Stimulated activated effector memory CD8-positive, alpha-beta T cell treated with anti-CD3 and anti-CD28 coated beads, Interleukin-12 subunit alpha, Interleukin-12 subunit beta, amount 100 ng/mL, for 72 hours (primary cell): ENCODE measurements around the gene CMPK2.
"Not testable (repeated sequence)": the region's sequence is repeated elsewhere in the genome, so short reads cannot be mapped to it uniquely, and the experiment has no call there.

ENCODE experiments used
- ATAC-seq: fragments of 150-1000 bp; cut with Tn5 transposase; 2 replicates; pipeline ENCODE4 v1.10.0; 2021
- DNase-seq, 2 donors: peaks; one replicate each; pipeline ENCODE4 v3.0.0; 2021 to 2022; ENCODE audit warnings: low spot score in 2 of 2
- H3K27ac Mint-ChIP-seq: one replicate; pipeline ENCODE4 v1.8.0; 2022; ENCODE audit warnings: mild to moderate bottlenecking, mixed read lengths
- H3K36me3 Mint-ChIP-seq: one replicate; pipeline ENCODE4 v1.8.0; 2022; ENCODE audit warnings: mild to moderate bottlenecking, mixed read lengths
- H3K4me1 Mint-ChIP-seq: one replicate; pipeline ENCODE4 v1.8.0; 2022; ENCODE audit warnings: mixed read lengths
- H3K4me3 Mint-ChIP-seq: one replicate; pipeline ENCODE4 v1.8.0; 2022; ENCODE audit warnings: mild to moderate bottlenecking, mixed read lengths
- H3K9me3 Mint-ChIP-seq: one replicate; pipeline ENCODE4 v1.8.0; 2022; ENCODE audit warnings: mixed read lengths

CMPK2 gene

GRCh38 chr2:6865346-6866274 lies at the start of gene CMPK2:
Gene CMPK2, minus strand, starts transcription at chr2:6865907. Its CDS starts 211 bp downstream, at chr2:6865696.
- Mint-ChIP-seq H3K27ac (peak within 1 kb of the TSS; percentile 73), H3K4me1 (peaks cover 8% of the 10 kb centered on the region), H3K4me3 (peak within 1 kb of the TSS; percentile 88), H3K9me3 (no peaks in the 10 kb centered on the region), H3K36me3 (no peaks in the 10 kb centered on the region)
- DNase-seq (peak; percentile 53 to 85), ATAC-seq (peak; percentile 81)

- Mint-ChIP-seq H3K4me1 (peaks cover 66% of the 10 kb centered on the region), H3K27ac (no peak overlapping the region), H3K9me3 (no peaks in the 10 kb centered on the region), H3K36me3 (peaks cover 16% of the 10 kb centered on the region), H3K4me3 (no peak overlapping the region)
- ATAC-seq: no peak
- no peak for DNase-seq
Measured at GRCh38 chr2:6915399-6915798, 49.7 kb upstream of the CMPK2 start.

- ATAC-seq (no peak), DNase-seq (no peak)
- Mint-ChIP-seq H3K36me3 (peaks cover 19% of the 10 kb centered on the region), H3K4me1 (peaks cover 66% of the 10 kb centered on the region), H3K27ac (no peak overlapping the region), H3K9me3 (no peaks in the 10 kb centered on the region), H3K4me3 (no peak overlapping the region)
Measured at GRCh38 chr2:6914828-6915227, 49.1 kb upstream of the CMPK2 start.

GRCh38 chr2:6913415-6914157 lies 47.9 kb upstream of the CMPK2 start:
- Mint-ChIP-seq H3K9me3 (no peaks in the 10 kb centered on the region), H3K4me1 (peaks cover 66% of the 10 kb centered on the region), H3K4me3 (peak overlapping the region; percentile 3), H3K36me3 (peaks cover 17% of the 10 kb centered on the region), H3K27ac (no peak overlapping the region)
- ATAC-seq (no peak), DNase-seq (no peak)

- ATAC-seq (no peak), DNase-seq (no peak)
- Mint-ChIP-seq H3K4me1 (peaks cover 83% of the 10 kb centered on the region), H3K36me3 (peaks cover 15% of the 10 kb centered on the region), H3K9me3 (no peaks in the 10 kb centered on the region), H3K4me3 (no peak overlapping the region), H3K27ac (peak overlapping the region; percentile 54)
Measured at GRCh38 chr2:6911721-6912120, 46.0 kb upstream of the CMPK2 start.

GRCh38 chr2:6909431-6910385 lies 44.0 kb upstream of the CMPK2 start:
- ATAC-seq: peak; percentile 88
- peak in 1 of 2 donors; percentile 27 for DNase-seq
- H3K4me3 Mint-ChIP-seq: peak overlapping the region; percentile 46
- peak overlapping the region; percentile 64 for H3K27ac Mint-ChIP-seq
- H3K4me1 Mint-ChIP-seq: peaks cover 82% of the 10 kb centered on the region
- peaks cover 15% of the 10 kb centered on the region for H3K36me3 Mint-ChIP-seq
- no peaks in the 10 kb centered on the region for H3K9me3 Mint-ChIP-seq

GRCh38 chr2:6908291-6908690 lies 42.6 kb upstream of the CMPK2 start:
- ATAC-seq (peak; percentile 3), DNase-seq (no peak)
- no peaks in the 10 kb centered on the region for H3K9me3 Mint-ChIP-seq
- peak overlapping the region; percentile 64 for H3K27ac Mint-ChIP-seq
- H3K4me1 Mint-ChIP-seq: peaks cover 76% of the 10 kb centered on the region
- peaks cover 15% of the 10 kb centered on the region for H3K36me3 Mint-ChIP-seq
- H3K4me3 Mint-ChIP-seq: no peak overlapping the region

- Mint-ChIP-seq H3K4me3 (peak overlapping the region; percentile 33), H3K4me1 (peaks cover 71% of the 10 kb centered on the region), H3K9me3 (peaks cover 10% of the 10 kb centered on the region), H3K27ac (peak overlapping the region; percentile 76), H3K36me3 (peaks cover 9% of the 10 kb centered on the region)
- ATAC-seq (peak; percentile 88), DNase-seq (no peak)
Measured at GRCh38 chr2:6906165-6906741, 40.5 kb upstream of the CMPK2 start.

- H3K9me3 Mint-ChIP-seq: peaks cover 10% of the 10 kb centered on the region
- DNase-seq (no peak), ATAC-seq (no peak)
- H3K36me3 Mint-ChIP-seq: peaks cover 7% of the 10 kb centered on the region
- peak overlapping the region; percentile 76 for H3K27ac Mint-ChIP-seq
- H3K4me1 Mint-ChIP-seq: peaks cover 65% of the 10 kb centered on the region
- no peak overlapping the region for H3K4me3 Mint-ChIP-seq
Measured at GRCh38 chr2:6905668-6906067, 40.0 kb upstream of the CMPK2 start.

- H3K4me3 Mint-ChIP-seq, H3K27ac Mint-ChIP-seq, DNase-seq, ATAC-seq, H3K36me3 Mint-ChIP-seq: not testable (repeated sequence)
- H3K9me3 Mint-ChIP-seq: peaks cover 10% of the 10 kb centered on the region
- H3K4me1 Mint-ChIP-seq: peaks cover 34% of the 10 kb centered on the region
Measured at GRCh38 chr2:6902581-6902980, 36.9 kb upstream of the CMPK2 start.

- peaks cover 7% of the 10 kb centered on the region for H3K9me3 Mint-ChIP-seq
- no peak for ATAC-seq
- peaks cover 4% of the 10 kb centered on the region for H3K4me1 Mint-ChIP-seq
- DNase-seq: no peak
- H3K27ac Mint-ChIP-seq: no peak overlapping the region
- H3K36me3 Mint-ChIP-seq: no peaks in the 10 kb centered on the region
- no peak overlapping the region for H3K4me3 Mint-ChIP-seq
Measured at GRCh38 chr2:6896930-6897759, 31.4 kb upstream of the CMPK2 start.

- H3K9me3 Mint-ChIP-seq: no peaks in the 10 kb centered on the region
- H3K4me1 Mint-ChIP-seq: no peaks in the 10 kb centered on the region
- no peak overlapping the region for H3K4me3 Mint-ChIP-seq
- DNase-seq (no peak), ATAC-seq (no peak)
- H3K36me3 Mint-ChIP-seq: no peaks in the 10 kb centered on the region
- no peak overlapping the region for H3K27ac Mint-ChIP-seq
Measured at GRCh38 chr2:6893876-6894482, 28.3 kb upstream of the CMPK2 start.

- Mint-ChIP-seq H3K9me3 (no peaks in the 10 kb centered on the region), H3K27ac (no peak overlapping the region), H3K4me1 (no peaks in the 10 kb centered on the region), H3K4me3 (no peak overlapping the region), H3K36me3 (no peaks in the 10 kb centered on the region)
- DNase-seq (no peak), ATAC-seq (no peak)
Measured at GRCh38 chr2:6888724-6889123, 23.0 kb upstream of the CMPK2 start.
